GM19397 (cell line): ENCODE data around the gene TMEM53.

Experiments used
- ATAC-seq: cut with Tn5 transposase; IDR thresholded peaks from one replicate; pipeline ENCODE4 v1.9.1; 2021; ENCODE audit warnings: mild to moderate bottlenecking, moderate library complexity; ENCODE audit not compliant: unreplicated experiment

Gene TMEM53

GRCh38 chr1:44648529-44649250 lies 25.6 kb downstream of the TMEM53 start:
- no peak for ATAC-seq

DNA sequence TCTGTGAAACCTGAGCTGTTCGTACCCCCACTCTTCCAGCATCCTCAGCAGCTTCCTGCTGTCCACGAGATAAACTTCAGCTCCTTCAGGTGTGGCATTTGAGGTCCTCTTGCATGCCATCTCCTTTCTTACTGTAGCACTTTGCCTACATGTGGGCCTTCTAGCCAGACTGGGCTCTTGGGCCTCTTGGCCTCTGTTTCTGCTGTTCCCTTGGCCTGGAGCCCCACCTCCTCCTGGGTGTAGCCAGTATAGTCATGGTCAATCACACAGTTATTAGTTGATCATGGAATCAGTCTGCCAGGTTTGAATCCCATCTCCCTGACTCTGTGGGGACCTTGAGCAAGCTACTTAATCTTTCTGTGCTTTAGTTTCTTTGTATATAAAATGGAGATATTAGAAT lies 26.4 kb downstream of the TMEM53 start:
- no peak for ATAC-seq

- ATAC-seq, result no peak
Measured at GRCh38 chr1:44646261-44647110, 27.8 kb downstream of the TMEM53 start.

DNA sequence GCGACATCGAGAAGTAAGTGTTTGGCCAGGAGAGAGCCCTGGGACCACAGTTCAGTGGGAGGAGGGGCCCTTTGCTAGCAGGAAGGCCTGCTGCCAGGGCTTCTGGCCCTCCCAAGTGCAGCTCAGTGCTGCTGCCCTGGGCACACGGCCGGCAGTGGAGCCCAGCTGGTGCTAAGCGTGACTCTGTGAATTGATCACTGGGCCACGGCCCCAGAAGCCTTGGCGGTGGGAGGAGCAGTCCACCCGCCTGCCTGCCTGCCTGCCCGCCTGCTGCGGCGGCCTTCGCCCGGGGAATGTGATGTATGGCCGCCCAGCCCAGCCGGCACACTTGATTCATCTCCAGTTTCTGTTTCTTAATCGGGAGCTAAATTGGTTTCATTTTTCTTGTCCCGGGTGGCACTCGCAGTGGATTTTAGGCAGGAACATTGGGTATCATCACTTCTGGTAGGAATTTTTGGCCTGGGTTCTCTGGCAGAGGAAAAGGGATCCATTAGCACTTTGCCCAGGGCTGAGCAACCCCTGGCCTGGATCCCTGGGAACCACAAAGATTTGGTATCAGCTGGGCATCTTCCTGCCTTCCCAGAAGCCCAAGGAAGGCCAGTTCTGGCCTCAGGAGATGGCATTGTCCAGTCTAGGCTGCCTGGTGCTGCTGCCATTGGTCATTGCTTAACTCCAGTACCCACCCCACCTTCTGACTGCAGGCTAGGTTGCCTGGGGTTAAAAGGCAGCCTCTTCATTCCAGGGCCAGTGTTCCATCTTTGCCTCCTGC lies 28.6 kb downstream of the TMEM53 start:
- ATAC-seq, result no peak

DNA sequence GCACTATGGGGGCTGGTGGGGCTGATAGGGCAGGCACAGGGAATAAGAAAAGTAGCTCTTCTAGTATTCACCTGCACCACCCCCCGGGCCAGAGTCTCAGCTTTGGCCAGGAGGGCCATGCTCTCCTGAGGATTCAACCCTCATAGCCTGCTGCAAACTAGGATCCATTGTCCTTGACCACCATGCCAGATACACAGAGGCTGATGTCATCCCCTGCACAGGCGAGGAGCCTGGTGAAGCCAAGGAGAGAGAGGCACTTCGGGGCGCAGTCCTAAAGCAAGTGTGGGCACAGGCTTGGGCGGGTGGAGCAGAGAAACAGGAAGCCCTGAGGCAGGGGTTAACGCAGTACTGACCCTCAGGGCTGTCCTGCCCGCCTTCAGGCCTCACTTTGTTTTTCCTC lies 29.5 kb downstream of the TMEM53 start:
- ATAC-seq, result no peak

DNA sequence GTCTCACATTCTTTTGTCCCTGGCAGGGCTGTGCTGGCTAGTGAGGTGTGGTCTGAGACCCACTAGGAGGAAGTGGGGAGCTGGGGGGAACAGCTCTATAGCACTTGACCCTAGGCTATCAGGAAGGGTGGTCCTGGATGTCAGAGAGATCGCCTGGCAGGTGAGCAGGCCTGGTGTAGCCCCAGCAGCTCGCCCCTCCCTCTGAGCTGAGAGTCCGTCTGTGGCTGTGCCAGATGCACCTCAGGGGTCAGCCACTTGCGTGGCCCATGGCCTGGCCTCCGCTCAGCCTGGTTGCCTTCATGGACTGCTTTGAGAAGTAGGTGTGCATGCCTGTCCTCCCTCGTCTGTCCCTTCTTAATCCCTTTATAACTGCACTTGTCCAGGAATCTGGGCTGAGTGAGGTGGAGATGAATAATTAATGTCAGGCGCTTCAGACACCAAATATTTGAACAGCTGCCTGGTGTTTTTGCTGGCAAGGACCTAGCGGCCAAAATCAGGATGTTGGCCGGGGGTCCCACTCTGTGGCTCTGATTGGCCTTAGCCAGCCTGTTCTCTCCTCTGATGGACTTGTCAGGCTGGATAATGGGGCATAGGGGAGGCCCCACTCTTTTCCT lies 30.5 kb downstream of the TMEM53 start:
- no peak for ATAC-seq

GRCh38 chr1:44642925-44643324 lies 31.4 kb downstream of the TMEM53 start:
- no peak for ATAC-seq

DNA sequence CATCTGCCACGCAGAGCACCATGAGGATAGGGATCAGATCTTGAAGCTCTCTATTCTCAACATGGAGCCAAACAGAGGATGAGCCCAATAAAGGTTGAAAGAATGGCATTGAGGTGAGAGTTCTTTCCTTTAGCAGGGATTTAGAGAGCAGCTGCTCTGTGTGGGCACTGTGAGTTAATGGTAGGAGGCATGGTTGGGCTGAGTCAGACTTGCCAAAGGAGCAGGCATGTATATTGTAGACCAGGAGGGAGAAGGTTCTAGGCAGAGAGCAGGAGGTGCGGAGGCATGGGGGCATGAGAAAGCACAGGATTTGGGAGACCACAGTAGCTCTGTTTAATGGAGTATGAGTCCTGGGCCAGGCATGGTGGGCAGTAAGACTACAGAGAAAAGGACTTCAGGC lies 32.0 kb downstream of the TMEM53 start:
- ATAC-seq, result no peak

- no peak for ATAC-seq
Measured at GRCh38 chr1:44641126-44642102, 32.9 kb downstream of the TMEM53 start.

- ATAC-seq, result no peak
Measured at GRCh38 chr1:44640200-44640853, 34.0 kb downstream of the TMEM53 start.

DNA sequence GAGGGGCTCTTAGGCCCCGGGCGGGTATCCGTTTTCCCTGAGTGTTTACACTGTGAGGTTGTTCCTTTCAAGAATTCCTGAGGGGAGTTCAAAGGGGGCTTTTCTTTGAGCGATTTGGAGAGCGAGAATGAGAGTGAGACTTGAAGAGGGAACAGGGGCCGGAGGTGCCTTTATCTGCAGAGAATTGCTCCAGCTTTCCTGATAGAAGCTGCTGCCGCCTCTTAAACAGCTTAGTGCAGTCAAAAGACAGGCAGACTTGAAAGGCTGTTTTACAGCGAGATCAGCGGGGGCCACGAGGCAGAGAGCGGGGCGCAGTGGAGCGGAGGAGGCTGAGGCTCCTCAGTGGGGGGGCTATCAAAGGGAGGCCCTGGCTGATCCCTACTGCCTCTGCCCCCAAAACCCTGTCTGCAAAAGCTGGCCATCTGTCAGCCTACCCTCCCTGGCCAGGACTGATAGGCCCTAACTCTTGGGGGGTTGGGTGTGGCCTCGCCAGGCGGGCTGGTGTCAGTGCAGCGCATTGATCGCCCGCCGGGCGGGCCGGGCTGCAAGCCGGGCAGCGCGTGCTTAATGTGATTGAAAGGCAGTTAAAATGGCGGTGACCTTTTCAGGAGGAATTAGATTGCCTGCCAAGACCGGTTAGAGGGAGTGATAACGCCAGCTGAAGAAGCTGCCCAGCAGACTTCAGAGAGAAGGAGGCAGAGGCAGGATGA lies 36.4 kb downstream of the TMEM53 start:
- ATAC-seq, result no peak

- no peak for ATAC-seq
Measured at GRCh38 chr1:44636688-44637598, 37.3 kb downstream of the TMEM53 start.

GRCh38 chr1:44636083-44636687 lies 38.1 kb downstream of the TMEM53 start:
- ATAC-seq, result no peak

DNA sequence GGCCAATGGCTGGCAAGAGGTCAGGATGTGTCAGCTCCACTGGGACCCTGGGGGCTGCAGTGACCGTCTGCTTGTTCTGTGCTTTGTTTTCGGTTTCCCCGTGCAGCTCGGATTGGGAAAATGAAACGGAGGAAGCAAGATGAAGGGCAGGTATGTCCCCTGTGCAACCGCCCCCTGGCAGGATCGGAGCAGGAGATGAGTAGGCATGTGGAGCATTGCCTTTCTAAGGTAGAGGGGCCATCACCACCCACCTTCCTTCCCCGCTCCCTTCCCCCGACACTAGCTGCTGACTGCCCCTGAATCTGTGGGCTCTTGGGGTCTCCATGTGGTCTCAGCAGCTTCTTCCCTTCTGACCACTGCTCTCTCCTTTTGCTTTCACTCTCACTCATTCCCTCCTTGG lies 38.8 kb downstream of the TMEM53 start:
- no peak for ATAC-seq

GRCh38 chr1:44634606-44635189 lies 39.6 kb downstream of the TMEM53 start:
- ATAC-seq, result no peak

GRCh38 chr1:44632598-44632997 lies 41.7 kb downstream of the TMEM53 start:
- no peak for ATAC-seq
